Measurements from ENCODE around the gene CD93.

- no peak for TF ChIP-seq CTCF (IDR thresholded peaks at IDR 0.05; ENCODE audit: low read depth, low read length)
- TF ChIP-seq EZH2phosphoT487 (IDR thresholded peaks at IDR 0.05; ENCODE audit: low read depth), result no peak
Measured at GRCh38 chr20:23071398-23071797, 14.7 kb downstream of the CD93 start.

All from OCI-LY3 (cell line).